Glomerular endothelial cell (primary cell): ENCODE results near the gene PRR16. TPM values are rescaled to one million over a fixed set of nuclear protein-coding genes. Genes with fewer than 3 reads are reported as not detected.
"Not testable (repeated sequence)": the region's sequence is repeated elsewhere in the genome, so short reads cannot be mapped to it uniquely, and the experiment has no call there.

Source experiments
- DNase-seq: peaks from one replicate; pipeline ENCODE4 v3.0.0-alpha.2; 2011; ENCODE audit warnings: low read depth, low spot score; ENCODE audit errors: extremely low read depth
- total RNA-seq: library from RNA; depleted of rRNA; stranded (reverse); fragments of >200 nt; gene quantifications from 2 replicates; pipeline ENCODE4 v1.2.3, GENCODE V29; 2015

The PRR16 gene
- total RNA-seq, 1 donor from 2014 or later, result 1.6 TPM

GRCh38 chr5:120632430-120632829 is 168.3 kb downstream of the PRR16 start:
- DNase-seq, result no peak

GRCh38 chr5:120638449-120638848 is 174.3 kb downstream of the PRR16 start:
- DNase-seq, result no peak

GRCh38 chr5:120640778-120641177 is 176.7 kb downstream of the PRR16 start:
- DNase-seq, result no peak

- no peak for DNase-seq
Measured at GRCh38 chr5:120644516-120644915, 180.4 kb downstream of the PRR16 start.

GRCh38 chr5:120655828-120656435 is 191.8 kb downstream of the PRR16 start:
- DNase-seq, result peak; percentile 3

- DNase-seq, result no peak
Measured at GRCh38 chr5:120657104-120657503, 193.0 kb downstream of the PRR16 start.

- no peak for DNase-seq
Measured at GRCh38 chr5:120677481-120677880, 213.4 kb downstream of the PRR16 start.

- DNase-seq, result no peak
Measured at GRCh38 chr5:120678279-120678678, 214.2 kb downstream of the PRR16 start.

GRCh38 chr5:120682851-120683250 is 218.8 kb downstream of the PRR16 start:
- DNase-seq, result no peak

GRCh38 chr5:120683580-120683979 is 219.5 kb downstream of the PRR16 start:
- no peak for DNase-seq

GRCh38 chr5:120684213-120684612 is 220.1 kb downstream of the PRR16 start:
- no peak for DNase-seq

GRCh38 chr5:120684749-120685415 is 220.8 kb downstream of the PRR16 start:
- no peak for DNase-seq

GRCh38 chr5:120690621-120691407 is 226.7 kb downstream of the PRR16 start:
- no peak for DNase-seq

- DNase-seq, result no peak
Measured at GRCh38 chr5:120692325-120692724, 228.2 kb downstream of the PRR16 start.

- DNase-seq, result no peak
Measured at GRCh38 chr5:120695368-120695880, 231.3 kb downstream of the PRR16 start.

GRCh38 chr5:120697147-120697546 is 233.0 kb downstream of the PRR16 start:
- DNase-seq, result no peak

GRCh38 chr5:120697670-120698327 is 233.7 kb downstream of the PRR16 start:
- DNase-seq, result not testable (repeated sequence)

- DNase-seq, result not testable (repeated sequence)
Measured at GRCh38 chr5:120700653-120701052, 236.6 kb downstream of the PRR16 start.

GRCh38 chr5:120702817-120703538 is 238.9 kb downstream of the PRR16 start:
- DNase-seq, result not testable (repeated sequence)

GRCh38 chr5:120703918-120704587 is 240.0 kb downstream of the PRR16 start:
- DNase-seq, result no peak
